H54 (cell line): Measurements from ENCODE around the gene TMEM154.

Experiments used
- DNase-seq: peaks from one replicate; pipeline ENCODE4 v3.0.0; 2011; ENCODE audit warnings: low spot score, mixed read lengths; ENCODE audit not compliant: insufficient read length
- FAIRE-seq: peaks from 3 replicates; lab custom pipeline; 2011; peaks lifted over from hg19 to GRCh38; lab: Jason Lieb, UNC
- POLR2A ChIP-seq: IDR thresholded peaks from 2 replicates; pipeline ENCODE4 v1.6.1; 2011; ENCODE audit warnings: low read depth, mild to moderate bottlenecking, low read length

TMEM154 gene

DNA sequence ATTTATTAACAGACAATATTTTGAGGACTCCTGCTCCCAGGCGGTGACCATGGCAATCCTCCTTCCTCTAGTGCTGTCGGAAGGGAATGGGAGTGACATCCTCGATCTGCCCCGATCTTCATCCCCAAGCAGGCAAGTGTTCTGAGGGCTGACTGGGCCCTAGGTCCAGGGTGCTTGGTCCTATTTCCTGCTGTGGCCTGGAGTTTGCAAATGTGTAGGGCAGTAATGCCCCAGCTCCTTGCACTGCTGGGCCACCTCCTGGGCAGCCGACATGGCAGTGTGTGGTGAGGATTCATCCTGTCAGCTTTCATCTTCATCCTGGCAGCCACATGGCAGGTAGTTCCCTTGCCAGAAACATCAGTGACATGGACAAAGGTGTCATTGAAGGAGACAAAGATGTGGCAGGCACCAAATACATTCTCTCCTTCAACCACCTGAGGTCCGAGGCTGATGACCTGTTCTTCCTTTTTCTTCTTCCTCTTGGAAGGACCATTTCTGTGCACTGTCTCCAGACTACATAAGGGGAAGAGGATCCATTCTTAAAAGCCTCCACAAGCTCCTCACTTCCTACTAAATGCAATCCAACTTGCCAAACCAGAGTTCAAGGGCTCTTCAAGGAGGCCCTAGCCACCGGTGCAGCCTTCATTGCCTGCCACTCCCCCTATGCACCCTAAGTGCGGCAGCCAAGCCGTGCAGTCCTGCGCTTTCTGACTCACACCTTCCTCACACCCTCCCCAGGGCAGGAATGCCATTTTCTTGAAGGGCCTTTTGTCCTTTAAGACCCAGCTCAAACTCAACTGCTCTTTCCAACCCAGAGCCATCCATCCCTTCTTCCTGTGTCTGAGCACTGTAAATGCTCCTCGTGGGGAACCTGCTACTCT lies 65.7 kb downstream of the TMEM154 start:
- no peak for TF ChIP-seq POLR2A
- DNase-seq = no peak
- FAIRE-seq = no peak

GRCh38 chr4:152613351-152613750 lies 66.4 kb downstream of the TMEM154 start:
- no peak for FAIRE-seq
- no peak for DNase-seq
- no peak for TF ChIP-seq POLR2A

DNA sequence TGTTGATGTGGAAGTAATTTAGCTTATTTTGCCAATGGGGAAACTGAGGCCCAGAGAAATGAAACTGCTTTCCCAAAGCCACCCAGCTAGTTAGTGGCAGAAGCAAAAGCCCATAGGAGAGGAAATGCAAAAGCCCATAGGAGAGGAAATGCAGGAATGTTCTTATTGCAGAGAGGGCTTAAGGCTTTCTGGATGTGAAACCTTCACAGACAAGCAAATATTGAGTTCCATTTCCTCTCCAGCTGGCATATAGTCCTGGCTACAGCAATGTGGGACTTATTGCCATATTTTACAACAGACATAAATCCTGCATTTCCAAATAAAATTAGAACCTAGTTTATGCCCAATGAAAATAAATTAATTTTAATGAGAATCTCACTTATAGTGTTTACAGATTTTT lies 69.7 kb downstream of the TMEM154 start:
- FAIRE-seq (no peak), DNase-seq (no peak)
- TF ChIP-seq POLR2A = no peak

DNA sequence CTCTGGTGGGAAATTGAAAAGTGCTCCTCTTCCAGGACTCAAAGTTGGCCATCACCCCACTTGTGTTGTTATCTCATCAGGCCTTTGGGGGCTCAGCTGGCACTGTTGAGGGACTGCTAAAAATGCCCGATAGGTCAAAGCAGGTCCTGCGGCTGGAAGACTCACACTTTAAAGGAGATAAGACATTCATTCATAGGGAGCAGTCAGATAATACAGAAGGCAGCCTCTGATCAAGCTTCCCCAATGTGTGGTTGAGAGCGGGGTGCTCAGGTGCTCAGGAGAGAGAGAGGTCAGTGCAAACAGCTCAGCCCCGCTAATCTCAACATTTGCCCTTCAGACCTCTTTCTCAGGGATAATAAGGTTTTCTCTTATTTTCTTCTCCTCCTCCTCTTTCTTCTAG lies 70.3 kb downstream of the TMEM154 start:
- FAIRE-seq = no peak
- TF ChIP-seq POLR2A = no peak
- DNase-seq = no peak

GRCh38 chr4:152607178-152607577 lies 72.6 kb downstream of the TMEM154 start:
- no peak for FAIRE-seq
- no peak for TF ChIP-seq POLR2A

DNA sequence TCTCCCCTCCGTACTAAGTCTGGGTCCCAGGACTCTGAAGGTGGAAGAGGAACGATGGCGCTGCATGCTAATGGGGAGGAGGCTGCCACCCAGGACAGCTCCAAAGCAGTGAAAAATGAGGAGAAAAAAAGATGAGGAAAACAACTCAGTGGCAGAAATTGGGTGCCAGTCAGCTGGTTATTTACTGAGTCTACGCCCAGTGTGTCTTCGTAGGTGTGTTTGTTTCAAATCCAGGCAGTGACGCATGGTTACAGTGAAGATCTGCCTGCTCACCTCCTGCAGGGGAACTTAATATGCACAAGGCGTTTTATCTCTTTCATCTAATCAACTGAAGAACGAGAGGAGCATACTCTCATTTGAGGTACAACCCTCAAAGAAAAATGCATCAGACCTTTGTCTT lies 73.0 kb downstream of the TMEM154 start:
- DNase-seq (no peak), FAIRE-seq (no peak)
- no peak for TF ChIP-seq POLR2A

More at GRCh38 chr4:152607178-152607577, 72.6 kb downstream of the TMEM154 start:
- no peak for DNase-seq

DNA sequence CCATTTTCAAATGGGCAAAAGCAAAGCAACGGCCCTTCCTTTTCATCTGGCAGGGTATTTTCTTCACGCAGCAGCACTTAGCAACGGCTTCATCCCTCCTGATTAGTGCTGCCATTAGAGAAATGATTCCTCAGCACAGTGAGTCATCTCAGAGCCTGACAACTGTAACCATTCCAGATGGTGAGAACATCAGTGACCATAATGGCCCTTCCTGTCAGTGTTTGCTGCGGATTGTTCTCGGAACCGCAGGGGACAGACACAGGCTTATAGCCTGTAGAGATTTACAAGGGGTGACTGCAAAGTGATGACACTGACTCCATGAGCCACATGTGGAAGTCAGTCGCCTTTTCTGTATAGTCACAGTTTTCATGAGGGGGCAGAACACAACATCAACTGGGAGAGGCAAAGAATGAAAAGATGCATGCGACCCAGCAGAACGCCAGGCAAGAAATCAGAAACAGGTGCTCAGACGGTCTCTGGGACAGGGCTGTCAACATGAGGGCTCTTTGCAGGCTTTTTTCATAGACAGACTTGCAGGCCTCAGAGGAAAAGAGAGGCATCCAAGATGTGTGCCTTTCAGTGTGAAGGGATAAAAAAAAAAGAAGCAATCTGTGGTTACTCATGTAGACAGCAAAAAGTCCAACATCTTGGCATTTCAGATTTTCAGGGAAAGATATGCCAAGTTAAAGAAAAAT lies 74.0 kb downstream of the TMEM154 start:
- no peak for DNase-seq
- FAIRE-seq = no peak
- no peak for TF ChIP-seq POLR2A

- FAIRE-seq = no peak
- TF ChIP-seq POLR2A = no peak
- no peak for DNase-seq
Observed at GRCh38 chr4:152605031-152605430, 74.8 kb downstream of the TMEM154 start.

GRCh38 chr4:152601156-152601555 lies 78.6 kb downstream of the TMEM154 start:
- no peak for FAIRE-seq
- no peak for TF ChIP-seq POLR2A
- DNase-seq = no peak

GRCh38 chr4:152599636-152600035 lies 80.2 kb downstream of the TMEM154 start:
- FAIRE-seq (no peak), DNase-seq (no peak)
- TF ChIP-seq POLR2A = no peak

- no peak for DNase-seq
- no peak for FAIRE-seq
- TF ChIP-seq POLR2A = no peak
Observed at GRCh38 chr4:152599095-152599494, 80.7 kb downstream of the TMEM154 start.

- TF ChIP-seq POLR2A = no peak
- DNase-seq (no peak), FAIRE-seq (no peak)
Observed at GRCh38 chr4:152598454-152598853, 81.3 kb downstream of the TMEM154 start.

- DNase-seq (no peak), FAIRE-seq (no peak)
- TF ChIP-seq POLR2A = no peak
Observed at GRCh38 chr4:152594978-152595925, 84.5 kb downstream of the TMEM154 start.
